ENCODE data around the gene LILRB3. TPM values are rescaled to one million over a fixed set of nuclear protein-coding genes. Genes with fewer than 3 reads are reported as not detected.

LILRB3 gene
- total RNA-seq, 2 donors from 2014 or later: 0.73 to 5.9 TPM

- Histone ChIP-seq H3K4me3 (no peak overlapping the region), H3K9me3 (no peaks in the 10 kb centered on the region), H3K4me1 (replicated peaks) (no peaks in the 10 kb centered on the region), H3K36me3 (no peaks in the 10 kb centered on the region), H3K27me3 (replicated peaks; ENCODE audit: insufficient read depth) (peaks cover 11% of the 10 kb centered on the region), H3K27ac (no peak overlapping the region)
- intact Hi-C loops (cut with DNase I): no loop called here
- TF ChIP-seq POLR2A (IDR thresholded peaks at IDR 0.05) (no peak), CTCF (IDR thresholded peaks at IDR 0.05) (no peak), POLR2AphosphoS5 (IDR thresholded peaks at IDR 0.05) (no peak)
- no peak for DNase-seq (ENCODE audit: low spot score)
- WGBS: 53% methylated on average over 26 of the region's 26 CpGs
Measured at GRCh38 chr19:54255105-54255775, 32.4 kb upstream of the LILRB3 start.

- no peaks in the 10 kb centered on the region for H3K4me1 ChIP-seq (replicated peaks)
- DNase-seq (ENCODE audit: low spot score): no peak
- H3K27me3 ChIP-seq (replicated peaks; ENCODE audit: insufficient read depth): peaks cover 11% of the 10 kb centered on the region
- no peak overlapping the region for H3K27ac ChIP-seq
- no peak for TF ChIP-seq POLR2A (IDR thresholded peaks at IDR 0.05)
- TF ChIP-seq POLR2AphosphoS5 (IDR thresholded peaks at IDR 0.05): no peak
- no peak for TF ChIP-seq CTCF (IDR thresholded peaks at IDR 0.05)
- H3K9me3 ChIP-seq: no peaks in the 10 kb centered on the region
- WGBS: 48% methylated on average over 16 of the region's 17 CpGs
- no peaks in the 10 kb centered on the region for H3K36me3 ChIP-seq
- H3K4me3 ChIP-seq: no peak overlapping the region
- intact Hi-C loops (cut with DNase I): no loop called here
Measured at GRCh38 chr19:54254195-54254906, 31.5 kb upstream of the LILRB3 start.

GRCh38 chr19:54253331-54254194, 30.8 kb upstream of the LILRB3 start:
- no peaks in the 10 kb centered on the region for H3K36me3 ChIP-seq
- no peak for DNase-seq (ENCODE audit: low spot score)
- WGBS: 52% methylated on average over 23 of the region's 23 CpGs
- H3K27ac ChIP-seq: no peak overlapping the region
- no peaks in the 10 kb centered on the region for H3K4me1 ChIP-seq (replicated peaks)
- H3K4me3 ChIP-seq: no peak overlapping the region
- H3K9me3 ChIP-seq: no peaks in the 10 kb centered on the region
- H3K27me3 ChIP-seq (replicated peaks; ENCODE audit: insufficient read depth): peaks cover 11% of the 10 kb centered on the region
- no peak for TF ChIP-seq POLR2A (IDR thresholded peaks at IDR 0.05)
- intact Hi-C loops (cut with DNase I): no loop called here

GRCh38 chr19:54252845-54253244, 30.0 kb upstream of the LILRB3 start:
- intact Hi-C loops (cut with DNase I): no loop called here
- H3K27me3 ChIP-seq (replicated peaks; ENCODE audit: insufficient read depth): peaks cover 11% of the 10 kb centered on the region
- H3K4me1 ChIP-seq (replicated peaks): no peaks in the 10 kb centered on the region
- DNase-seq (ENCODE audit: low spot score): no peak
- no peaks in the 10 kb centered on the region for H3K9me3 ChIP-seq
- no peak for TF ChIP-seq POLR2A (IDR thresholded peaks at IDR 0.05)
- TF ChIP-seq CTCF (IDR thresholded peaks at IDR 0.05): no peak
- no peak overlapping the region for H3K4me3 ChIP-seq
- no peaks in the 10 kb centered on the region for H3K36me3 ChIP-seq
- 79% methylated on average over 11 of the region's 11 CpGs for WGBS
- H3K27ac ChIP-seq: no peak overlapping the region

GRCh38 chr19:54252243-54252642, 29.4 kb upstream of the LILRB3 start:
- intact Hi-C loops (cut with DNase I): no loop called here
- no peak for DNase-seq (ENCODE audit: low spot score)
- Histone ChIP-seq H3K9me3 (no peaks in the 10 kb centered on the region), H3K4me3 (no peak overlapping the region), H3K27ac (no peak overlapping the region), H3K27me3 (replicated peaks; ENCODE audit: insufficient read depth) (peaks cover 11% of the 10 kb centered on the region), H3K4me1 (replicated peaks) (no peaks in the 10 kb centered on the region), H3K36me3 (no peaks in the 10 kb centered on the region)
- TF ChIP-seq CTCF (IDR thresholded peaks at IDR 0.05): no peak
- no peak for TF ChIP-seq POLR2AphosphoS5 (IDR thresholded peaks at IDR 0.05)
- no peak for TF ChIP-seq POLR2A (IDR thresholded peaks at IDR 0.05)
- WGBS: 79% methylated on average over 9 of the region's 9 CpGs

All from prostate gland (tissue), 2 donors.